ENCODE measurements around the gene SASH3.

SASH3 gene

GRCh38 chrX:129760981-129761380 is 18.8 kb upstream of the SASH3 start:
- no peak overlapping the region for H3K4me3 ChIP-seq (ENCODE audit: low read length)

GRCh38 chrX:129761596-129761995 is 18.2 kb upstream of the SASH3 start:
- no peak overlapping the region for H3K27ac ChIP-seq (ENCODE audit: low read depth, low read length)
- no peak overlapping the region for H3K4me2 ChIP-seq (ENCODE audit: low read length)
- H3K56ac ChIP-seq (ENCODE audit: low read length): no peak overlapping the region
- no peak overlapping the region for H2BK120ac ChIP-seq (ENCODE audit: low read depth, low read length)
- DNase-seq: no peak
- H4K5ac ChIP-seq (ENCODE audit: low read length): no peak overlapping the region
- H2BK5ac ChIP-seq (ENCODE audit: low read length): no peak overlapping the region
- H3K79me2 ChIP-seq (ENCODE audit: control insufficient read depth, insufficient read depth, low read length): no peaks in the 10 kb centered on the region
- no peak overlapping the region for H3K23ac ChIP-seq (ENCODE audit: low read length)
- H4K8ac ChIP-seq (ENCODE audit: low read depth, low read length): no peak overlapping the region
- no peak overlapping the region for H3K4me3 ChIP-seq (ENCODE audit: low read length)
- no peak overlapping the region for H2AK5ac ChIP-seq (ENCODE audit: low read length)
- no peaks in the 10 kb centered on the region for H3K27me3 ChIP-seq (ENCODE audit: insufficient read depth, low read length, poor library complexity)
- no CpG with 5 or more reads among the region's 4 CpGs for WGBS (ENCODE audit: extremely low coverage, insufficient coverage, low lambda C conversion rate)
- no peaks in the 10 kb centered on the region for H3K4me1 ChIP-seq (ENCODE audit: control insufficient read depth, low read depth, low read length)
- no peak overlapping the region for H2BK15ac ChIP-seq (replicated peaks; ENCODE audit: low read depth)
- no peak overlapping the region for H3K18ac ChIP-seq (ENCODE audit: low read length)
- no peak overlapping the region for H3K4ac ChIP-seq (ENCODE audit: low read depth, low read length)
- H3K36me3 ChIP-seq (ENCODE audit: control insufficient read depth, insufficient read depth, low read length): no peaks in the 10 kb centered on the region
- no peak overlapping the region for H3K9ac ChIP-seq (ENCODE audit: low read length)
- no peaks in the 10 kb centered on the region for H3K79me1 ChIP-seq (ENCODE audit: low read length)

More at GRCh38 chrX:129760981-129761380, 18.8 kb upstream of the SASH3 start:
- Histone ChIP-seq H2BK120ac (ENCODE audit: low read depth, low read length) (no peak overlapping the region), H3K79me2 (ENCODE audit: control insufficient read depth, insufficient read depth, low read length) (no peaks in the 10 kb centered on the region), H3K4me2 (ENCODE audit: low read length) (no peak overlapping the region), H3K18ac (ENCODE audit: low read length) (no peak overlapping the region), H3K36me3 (ENCODE audit: control insufficient read depth, insufficient read depth, low read length) (no peaks in the 10 kb centered on the region), H4K8ac (ENCODE audit: low read depth, low read length) (no peak overlapping the region), H2BK5ac (ENCODE audit: low read length) (no peak overlapping the region), H3K27ac (ENCODE audit: low read depth, low read length) (no peak overlapping the region), H2BK15ac (replicated peaks; ENCODE audit: low read depth) (no peak overlapping the region), H3K23ac (ENCODE audit: low read length) (no peak overlapping the region), H3K4me1 (ENCODE audit: control insufficient read depth, low read depth, low read length) (no peaks in the 10 kb centered on the region), H3K56ac (ENCODE audit: low read length) (no peak overlapping the region), H2AK5ac (ENCODE audit: low read length) (no peak overlapping the region), H4K5ac (ENCODE audit: low read length) (no peak overlapping the region), H3K79me1 (ENCODE audit: low read length) (no peaks in the 10 kb centered on the region), H3K4ac (ENCODE audit: low read depth, low read length) (no peak overlapping the region), H3K27me3 (ENCODE audit: insufficient read depth, low read length, poor library complexity) (no peaks in the 10 kb centered on the region), H3K9ac (ENCODE audit: low read length) (no peak overlapping the region)
- WGBS (ENCODE audit: extremely low coverage, insufficient coverage, low lambda C conversion rate): no CpG with 5 or more reads among the region's 6 CpGs
- no peak for DNase-seq

GRCh38 chrX:129762448-129762847 is 17.3 kb upstream of the SASH3 start:
- Histone ChIP-seq H3K27me3 (ENCODE audit: insufficient read depth, low read length, poor library complexity) (no peaks in the 10 kb centered on the region), H2BK5ac (ENCODE audit: low read length) (no peak overlapping the region), H2AK5ac (ENCODE audit: low read length) (no peak overlapping the region), H2BK15ac (replicated peaks; ENCODE audit: low read depth) (no peak overlapping the region), H3K79me2 (ENCODE audit: control insufficient read depth, insufficient read depth, low read length) (no peaks in the 10 kb centered on the region), H3K23ac (ENCODE audit: low read length) (no peak overlapping the region), H3K36me3 (ENCODE audit: control insufficient read depth, insufficient read depth, low read length) (no peaks in the 10 kb centered on the region), H3K27ac (ENCODE audit: low read depth, low read length) (no peak overlapping the region), H3K4ac (ENCODE audit: low read depth, low read length) (no peak overlapping the region), H4K5ac (ENCODE audit: low read length) (no peak overlapping the region), H3K4me1 (ENCODE audit: control insufficient read depth, low read depth, low read length) (no peaks in the 10 kb centered on the region), H3K4me3 (ENCODE audit: low read length) (no peak overlapping the region), H3K56ac (ENCODE audit: low read length) (no peak overlapping the region), H4K8ac (ENCODE audit: low read depth, low read length) (no peak overlapping the region), H3K9ac (ENCODE audit: low read length) (no peak overlapping the region), H2BK120ac (ENCODE audit: low read depth, low read length) (no peak overlapping the region), H3K79me1 (ENCODE audit: low read length) (no peaks in the 10 kb centered on the region), H3K18ac (ENCODE audit: low read length) (no peak overlapping the region), H3K4me2 (ENCODE audit: low read length) (no peak overlapping the region)
- DNase-seq: no peak
- no CpG with 5 or more reads among the region's 3 CpGs for WGBS (ENCODE audit: extremely low coverage, insufficient coverage, low lambda C conversion rate)

GRCh38 chrX:129763666-129764065 is 16.1 kb upstream of the SASH3 start:
- Histone ChIP-seq H3K27me3 (ENCODE audit: insufficient read depth, low read length, poor library complexity) (no peaks in the 10 kb centered on the region), H3K4me2 (ENCODE audit: low read length) (no peak overlapping the region), H2BK15ac (replicated peaks; ENCODE audit: low read depth) (no peak overlapping the region), H3K79me2 (ENCODE audit: control insufficient read depth, insufficient read depth, low read length) (no peaks in the 10 kb centered on the region), H3K79me1 (ENCODE audit: low read length) (no peaks in the 10 kb centered on the region), H3K27ac (ENCODE audit: low read depth, low read length) (no peak overlapping the region), H3K9ac (ENCODE audit: low read length) (no peak overlapping the region), H4K8ac (ENCODE audit: low read depth, low read length) (no peak overlapping the region), H2BK120ac (ENCODE audit: low read depth, low read length) (no peak overlapping the region), H3K36me3 (ENCODE audit: control insufficient read depth, insufficient read depth, low read length) (no peaks in the 10 kb centered on the region), H4K5ac (ENCODE audit: low read length) (no peak overlapping the region), H2AK5ac (ENCODE audit: low read length) (no peak overlapping the region), H3K4me3 (ENCODE audit: low read length) (no peak overlapping the region), H3K4ac (ENCODE audit: low read depth, low read length) (no peak overlapping the region), H3K56ac (ENCODE audit: low read length) (no peak overlapping the region), H3K23ac (ENCODE audit: low read length) (no peak overlapping the region), H3K4me1 (ENCODE audit: control insufficient read depth, low read depth, low read length) (no peaks in the 10 kb centered on the region), H3K18ac (ENCODE audit: low read length) (no peak overlapping the region), H2BK5ac (ENCODE audit: low read length) (no peak overlapping the region)
- DNase-seq: no peak

- no peak for DNase-seq
- H4K8ac ChIP-seq (ENCODE audit: low read depth, low read length): no peak overlapping the region
- H3K18ac ChIP-seq (ENCODE audit: low read length): no peak overlapping the region
- no peak overlapping the region for H2BK15ac ChIP-seq (replicated peaks; ENCODE audit: low read depth)
- no peak overlapping the region for H2BK120ac ChIP-seq (ENCODE audit: low read depth, low read length)
- WGBS (ENCODE audit: extremely low coverage, insufficient coverage, low lambda C conversion rate): no CpG with 5 or more reads among the region's 8 CpGs
- H3K23ac ChIP-seq (ENCODE audit: low read length): no peak overlapping the region
- no peak overlapping the region for H3K56ac ChIP-seq (ENCODE audit: low read length)
- H3K27ac ChIP-seq (ENCODE audit: low read depth, low read length): no peak overlapping the region
- H3K27me3 ChIP-seq (ENCODE audit: insufficient read depth, low read length, poor library complexity): no peaks in the 10 kb centered on the region
- H3K4me1 ChIP-seq (ENCODE audit: control insufficient read depth, low read depth, low read length): no peaks in the 10 kb centered on the region
- no peak overlapping the region for H3K9ac ChIP-seq (ENCODE audit: low read length)
- no peaks in the 10 kb centered on the region for H3K36me3 ChIP-seq (ENCODE audit: control insufficient read depth, insufficient read depth, low read length)
- H3K4me2 ChIP-seq (ENCODE audit: low read length): no peak overlapping the region
- no peak overlapping the region for H3K4ac ChIP-seq (ENCODE audit: low read depth, low read length)
- no peak overlapping the region for H4K5ac ChIP-seq (ENCODE audit: low read length)
- H2BK5ac ChIP-seq (ENCODE audit: low read length): no peak overlapping the region
- no peak overlapping the region for H3K4me3 ChIP-seq (ENCODE audit: low read length)
- H2AK5ac ChIP-seq (ENCODE audit: low read length): no peak overlapping the region
- H3K79me2 ChIP-seq (ENCODE audit: control insufficient read depth, insufficient read depth, low read length): no peaks in the 10 kb centered on the region
- H3K79me1 ChIP-seq (ENCODE audit: low read length): no peaks in the 10 kb centered on the region
These were observed 11.6 kb upstream of the SASH3 start for GRCh38 chrX:129768186-129768585.

- H3K18ac ChIP-seq (ENCODE audit: low read length): no peak overlapping the region
- no peak overlapping the region for H4K5ac ChIP-seq (ENCODE audit: low read length)
- no peak overlapping the region for H2BK5ac ChIP-seq (ENCODE audit: low read length)
- no peak overlapping the region for H3K4ac ChIP-seq (ENCODE audit: low read depth, low read length)
- H3K23ac ChIP-seq (ENCODE audit: low read length): no peak overlapping the region
- H3K4me1 ChIP-seq (ENCODE audit: control insufficient read depth, low read depth, low read length): no peaks in the 10 kb centered on the region
- no peak overlapping the region for H3K56ac ChIP-seq (ENCODE audit: low read length)
- no peaks in the 10 kb centered on the region for H3K79me2 ChIP-seq (ENCODE audit: control insufficient read depth, insufficient read depth, low read length)
- WGBS (ENCODE audit: extremely low coverage, insufficient coverage, low lambda C conversion rate): no CpG with 5 or more reads among the region's 8 CpGs
- H2AK5ac ChIP-seq (ENCODE audit: low read length): no peak overlapping the region
- H4K8ac ChIP-seq (ENCODE audit: low read depth, low read length): no peak overlapping the region
- H3K4me2 ChIP-seq (ENCODE audit: low read length): no peak overlapping the region
- H3K27me3 ChIP-seq (ENCODE audit: insufficient read depth, low read length, poor library complexity): no peaks in the 10 kb centered on the region
- H3K79me1 ChIP-seq (ENCODE audit: low read length): no peaks in the 10 kb centered on the region
- H2BK15ac ChIP-seq (replicated peaks; ENCODE audit: low read depth): no peak overlapping the region
- no peaks in the 10 kb centered on the region for H3K36me3 ChIP-seq (ENCODE audit: control insufficient read depth, insufficient read depth, low read length)
- no peak overlapping the region for H3K9ac ChIP-seq (ENCODE audit: low read length)
- no peak for DNase-seq
- H3K27ac ChIP-seq (ENCODE audit: low read depth, low read length): no peak overlapping the region
- H3K4me3 ChIP-seq (ENCODE audit: low read length): no peak overlapping the region
- no peak overlapping the region for H2BK120ac ChIP-seq (ENCODE audit: low read depth, low read length)
These were observed 10.9 kb upstream of the SASH3 start for GRCh38 chrX:129768586-129769466.

Measured in mesendoderm (in vitro differentiated cells).